Vagina (tissue), 2 donors: ENCODE results near the gene ATOH8.

Experiments used
- POLR2AphosphoS5 ChIP-seq, 2 donors: sonication (generic); formaldehyde crosslinking; IDR thresholded peaks; one replicate each; pipeline ENCODE4 v1.9.0; 2017; ENCODE audit warnings: antibody characterized with exemption in 2 of 2, mild to moderate bottlenecking in 2 of 2, low read depth in 1 of 2; ENCODE audit not compliant: insufficient read depth in 1 of 2
- TF ChIP-seq, protein P1 (sequence below), 3 experiments: fragments of 450-650 bp in 2 of 3; fragments of 200-600 bp in 1 of 3; sonication (generic) in 1 of 3; IDR thresholded peaks; one replicate each; pipeline ENCODE4 v1.5.1; 2017 to 2019; ENCODE audit warnings: antibody characterized with exemption in 3 of 3, mild to moderate bottlenecking in 2 of 3, moderate library complexity in 2 of 3

DNA sequence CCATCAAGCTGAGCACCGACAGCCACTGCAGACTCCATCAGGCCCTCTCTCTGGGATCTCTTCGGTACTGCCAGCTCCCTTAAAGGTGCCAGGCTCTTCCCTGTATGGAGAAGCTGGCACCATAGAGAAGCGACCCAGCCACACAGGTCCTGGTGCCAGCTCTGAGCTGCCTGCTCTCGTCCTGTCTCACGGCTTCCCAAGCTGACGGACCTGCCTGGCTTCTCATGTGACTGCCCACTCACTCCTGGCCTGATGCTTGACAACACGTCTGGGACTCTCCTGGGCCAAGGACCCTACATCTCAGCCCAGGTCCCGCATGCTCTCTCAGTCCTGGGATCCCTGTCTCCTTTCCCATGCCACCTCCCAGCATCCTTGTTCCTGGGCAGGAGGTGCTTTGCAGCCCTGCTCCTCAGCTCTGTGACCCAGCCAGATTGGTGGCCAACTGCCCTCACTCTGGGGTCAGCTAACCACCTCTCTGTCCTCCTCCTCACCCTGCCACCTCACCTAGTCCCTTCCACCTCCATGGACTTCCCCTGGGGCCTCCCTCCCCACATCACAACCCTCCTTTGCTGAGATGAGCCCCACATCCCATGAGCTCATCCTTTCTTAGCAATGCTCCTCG is 12.5 kb upstream of the ATOH8 start:
- TF ChIP-seq, protein P1, sequence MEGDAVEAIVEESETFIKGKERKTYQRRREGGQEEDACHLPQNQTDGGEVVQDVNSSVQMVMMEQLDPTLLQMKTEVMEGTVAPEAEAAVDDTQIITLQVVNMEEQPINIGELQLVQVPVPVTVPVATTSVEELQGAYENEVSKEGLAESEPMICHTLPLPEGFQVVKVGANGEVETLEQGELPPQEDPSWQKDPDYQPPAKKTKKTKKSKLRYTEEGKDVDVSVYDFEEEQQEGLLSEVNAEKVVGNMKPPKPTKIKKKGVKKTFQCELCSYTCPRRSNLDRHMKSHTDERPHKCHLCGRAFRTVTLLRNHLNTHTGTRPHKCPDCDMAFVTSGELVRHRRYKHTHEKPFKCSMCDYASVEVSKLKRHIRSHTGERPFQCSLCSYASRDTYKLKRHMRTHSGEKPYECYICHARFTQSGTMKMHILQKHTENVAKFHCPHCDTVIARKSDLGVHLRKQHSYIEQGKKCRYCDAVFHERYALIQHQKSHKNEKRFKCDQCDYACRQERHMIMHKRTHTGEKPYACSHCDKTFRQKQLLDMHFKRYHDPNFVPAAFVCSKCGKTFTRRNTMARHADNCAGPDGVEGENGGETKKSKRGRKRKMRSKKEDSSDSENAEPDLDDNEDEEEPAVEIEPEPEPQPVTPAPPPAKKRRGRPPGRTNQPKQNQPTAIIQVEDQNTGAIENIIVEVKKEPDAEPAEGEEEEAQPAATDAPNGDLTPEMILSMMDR (IDR thresholded peaks at IDR 0.05) = no peak
- TF ChIP-seq POLR2AphosphoS5 (IDR thresholded peaks at IDR 0.05; ENCODE audit: insufficient read depth in 1 of 2, low read depth in 1 of 2) = no peak
